H1 (cell line): Measurements from ENCODE around the gene MORC3. TPM values are rescaled to one million over a fixed set of nuclear protein-coding genes. Genes with fewer than 3 reads are reported as not detected.

Experiments
- EZH2 ChIP-seq: fragments of 200-600 bp; sonication (generic); IDR thresholded peaks from 2 replicates; pipeline ENCODE4 v1.7.1; 2012; ENCODE audit warnings: low read depth, mild to moderate bottlenecking, moderate library complexity, low read length, inconsistent platforms; ENCODE audit not compliant: severe bottlenecking
- PHF8 ChIP-seq: fragments of 200-600 bp; sonication (generic); conservative IDR thresholded peaks from 2 replicates; pipeline ENCODE4 v1.7.1; 2012; ENCODE audit warnings: low read depth, mild to moderate bottlenecking, inconsistent platforms, low read length, moderate library complexity
- SP4 ChIP-seq: IDR thresholded peaks from 2 replicates; pipeline ENCODE4 v1.6.1; 2012; ENCODE audit warnings: low read length, inconsistent platforms
- SUZ12 ChIP-seq: fragments of 200-600 bp; sonication (generic); IDR thresholded peaks from 2 replicates; pipeline ENCODE4 v1.6.1; 2012; ENCODE audit warnings: mild to moderate bottlenecking, inconsistent platforms, low read length, moderate library complexity, mixed read lengths
- polyA plus RNA-seq, 7 experiments: library from polyadenylated mRNA; depleted of rRNA in 3 of 7; stranded (reverse) in 5 of 7; unstranded in 2 of 7; fragments of >200 nt in 5 of 7; fragments of 200-250 nt in 2 of 7; gene quantifications; 1 replicate in 5 of 7; 2 replicates in 1 of 7; 4 replicates in 1 of 7; pipeline versions ENCODE4 v1.2.1 to v1.2.3, GENCODE V29; 2011 to 2013; ENCODE audit warnings: missing spikeins in 2 of 7, mixed read lengths in 2 of 7
- total RNA-seq: library from RNA; stranded (reverse); fragmentation: NEBNext Ultra II Directional; extraction: Animal tissue kit (Norgen Biotek cat#: 25700); gene quantifications from 2 replicates; pipeline ENCODE4 v1.2.1, GENCODE V29; 2021

Gene MORC3
- total and polyA plus RNA-seq, 2 of the 8 experiments (the other 6 are each of a cell fraction or from before 2014, with no cell fraction given): 5.0 to 20.4 TPM

GRCh38 chr21:36354918-36355680, 35.1 kb downstream of the MORC3 start (continued):
- TF ChIP-seq SP4 (no peak), EZH2 (no peak), SUZ12 (no peak), PHF8 (no peak)
